Testis (tissue), 2 donors: ENCODE results near the gene NAPB.

Experiments used
- POLR2A ChIP-seq: fragments of 450-650 bp; IDR thresholded peaks from one replicate; pipeline ENCODE4 v1.6.1; 2017; ENCODE audit warnings: antibody characterized with exemption, mild to moderate bottlenecking, moderate library complexity
- TF ChIP-seq, protein P1 (sequence below), 3 experiments: fragments of 450-650 bp in 2 of 3; fragments of 200-600 bp in 1 of 3; sonication (generic) in 1 of 3; IDR thresholded peaks; one replicate each; pipeline ENCODE4 v1.5.1; 2016 to 2019; ENCODE audit warnings: antibody characterized with exemption in 3 of 3, mild to moderate bottlenecking in 2 of 3, moderate library complexity in 1 of 3

- TF ChIP-seq, protein P1, sequence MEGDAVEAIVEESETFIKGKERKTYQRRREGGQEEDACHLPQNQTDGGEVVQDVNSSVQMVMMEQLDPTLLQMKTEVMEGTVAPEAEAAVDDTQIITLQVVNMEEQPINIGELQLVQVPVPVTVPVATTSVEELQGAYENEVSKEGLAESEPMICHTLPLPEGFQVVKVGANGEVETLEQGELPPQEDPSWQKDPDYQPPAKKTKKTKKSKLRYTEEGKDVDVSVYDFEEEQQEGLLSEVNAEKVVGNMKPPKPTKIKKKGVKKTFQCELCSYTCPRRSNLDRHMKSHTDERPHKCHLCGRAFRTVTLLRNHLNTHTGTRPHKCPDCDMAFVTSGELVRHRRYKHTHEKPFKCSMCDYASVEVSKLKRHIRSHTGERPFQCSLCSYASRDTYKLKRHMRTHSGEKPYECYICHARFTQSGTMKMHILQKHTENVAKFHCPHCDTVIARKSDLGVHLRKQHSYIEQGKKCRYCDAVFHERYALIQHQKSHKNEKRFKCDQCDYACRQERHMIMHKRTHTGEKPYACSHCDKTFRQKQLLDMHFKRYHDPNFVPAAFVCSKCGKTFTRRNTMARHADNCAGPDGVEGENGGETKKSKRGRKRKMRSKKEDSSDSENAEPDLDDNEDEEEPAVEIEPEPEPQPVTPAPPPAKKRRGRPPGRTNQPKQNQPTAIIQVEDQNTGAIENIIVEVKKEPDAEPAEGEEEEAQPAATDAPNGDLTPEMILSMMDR (IDR thresholded peaks at IDR 0.05) = peak; percentile 43 to 72 (median 65)
- TF ChIP-seq POLR2A = no peak
Observed at GRCh38 chr20:23340524-23340923, 80.8 kb downstream of the NAPB start.
